Activated CD8-positive, alpha-beta memory T cell treated with anti-CD3 and anti-CD28 coated beads, Interleukin-2, amount 50 U/mL, for 24 hours (primary cell): ENCODE measurements around the gene CCDC183.
"Not testable (repeated sequence)": the region's sequence is repeated elsewhere in the genome, so short reads cannot be mapped to it uniquely, and the experiment has no call there.

Experiments used
- DNase-seq: peaks from one replicate; pipeline ENCODE4 v3.0.0-alpha.2; 2020; ENCODE audit errors: extremely low read depth

The CCDC183 gene

GRCh38 chr9:136760834-136761544 lies 35.1 kb upstream of the CCDC183 start:
- DNase-seq: not testable (repeated sequence)

- DNase-seq: no peak
Observed at GRCh38 chr9:136761545-136761981, 34.6 kb upstream of the CCDC183 start.

- no peak for DNase-seq
Observed at GRCh38 chr9:136762221-136762691, 33.9 kb upstream of the CCDC183 start.

GRCh38 chr9:136762915-136763648 lies 33.1 kb upstream of the CCDC183 start:
- no peak for DNase-seq

DNA sequence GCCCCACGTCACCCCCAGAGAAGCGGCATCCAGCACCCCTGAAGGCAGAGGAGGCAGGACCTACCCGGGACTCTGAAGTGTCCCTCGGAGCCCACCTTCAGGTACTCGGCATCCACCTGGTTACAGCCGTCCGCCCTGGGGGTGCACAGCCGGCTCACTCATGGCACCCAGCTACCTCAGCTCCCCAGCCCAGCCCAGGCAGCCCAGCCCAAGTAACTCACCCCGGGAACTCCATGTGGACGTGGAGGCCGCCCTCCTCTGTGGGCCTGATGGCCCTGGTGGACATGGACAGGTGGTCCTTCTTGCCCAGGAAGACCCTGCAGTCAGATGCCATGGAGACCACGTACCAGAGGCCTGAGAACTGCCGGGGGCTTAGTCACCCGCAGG lies 32.5 kb upstream of the CCDC183 start:
- DNase-seq: no peak

- DNase-seq: no peak
Observed at GRCh38 chr9:136764301-136764891, 31.7 kb upstream of the CCDC183 start, which contains the start of gene LCN15. LCN15 (minus strand) TSS chr9:136764518; CDS start chr9:136764488, 30 bp downstream.

DNA sequence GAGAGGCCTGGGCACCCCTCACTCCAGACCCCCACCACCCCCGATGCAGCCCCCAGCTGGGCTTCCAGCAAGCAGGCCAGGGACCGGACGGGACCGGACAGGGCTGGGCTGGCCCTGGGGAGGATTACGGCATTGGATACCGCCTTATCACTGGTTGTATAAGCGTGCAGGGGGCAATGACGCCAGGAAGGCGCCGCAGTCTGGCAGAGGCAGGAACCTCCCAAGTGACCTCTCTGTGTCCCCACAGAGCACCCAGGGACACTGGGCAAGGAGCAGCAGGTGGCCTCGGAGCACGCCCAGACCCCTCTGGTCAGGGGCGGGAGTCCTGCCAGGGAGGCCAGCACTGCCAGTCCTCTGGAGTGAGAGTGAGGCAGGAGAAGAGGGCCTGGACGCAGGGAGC lies 31.1 kb upstream of the CCDC183 start:
- DNase-seq: no peak

- not testable (repeated sequence) for DNase-seq
Observed at GRCh38 chr9:136765745-136766409, 30.3 kb upstream of the CCDC183 start.

- DNase-seq: not testable (repeated sequence)
Observed at GRCh38 chr9:136766410-136767120, 29.6 kb upstream of the CCDC183 start.

- no peak for DNase-seq
Observed at GRCh38 chr9:136769710-136770191, 26.4 kb upstream of the CCDC183 start.

DNA sequence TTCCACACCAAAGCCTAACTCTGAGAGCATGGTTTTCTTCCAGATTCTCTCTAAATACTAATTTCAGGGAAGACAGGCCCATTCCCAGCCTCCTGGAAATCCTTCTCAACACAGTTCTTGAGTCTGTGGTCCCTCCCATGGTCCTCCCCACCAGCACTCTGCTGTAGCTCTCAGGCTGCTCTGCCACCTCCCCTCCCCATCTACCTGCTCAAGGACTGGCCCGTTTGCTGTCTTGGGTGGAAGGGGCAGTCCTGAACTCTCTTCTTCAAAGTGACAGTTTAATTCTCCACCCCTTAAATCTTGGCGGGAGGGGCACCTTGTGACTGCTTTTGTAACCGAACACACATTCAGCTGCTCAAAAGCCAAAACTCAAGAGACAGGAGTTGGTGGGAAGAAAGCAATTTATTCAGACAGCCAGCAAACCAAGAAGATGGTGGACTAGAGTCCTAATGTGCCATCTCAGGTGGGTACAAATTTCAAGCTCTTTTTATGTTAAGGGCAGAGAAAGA lies 24.2 kb upstream of the CCDC183 start:
- DNase-seq: no peak

GRCh38 chr9:136773386-136774044 lies 22.6 kb upstream of the CCDC183 start:
- DNase-seq: no peak

GRCh38 chr9:136774416-136775045 lies 21.6 kb upstream of the CCDC183 start:
- no peak for DNase-seq

DNA sequence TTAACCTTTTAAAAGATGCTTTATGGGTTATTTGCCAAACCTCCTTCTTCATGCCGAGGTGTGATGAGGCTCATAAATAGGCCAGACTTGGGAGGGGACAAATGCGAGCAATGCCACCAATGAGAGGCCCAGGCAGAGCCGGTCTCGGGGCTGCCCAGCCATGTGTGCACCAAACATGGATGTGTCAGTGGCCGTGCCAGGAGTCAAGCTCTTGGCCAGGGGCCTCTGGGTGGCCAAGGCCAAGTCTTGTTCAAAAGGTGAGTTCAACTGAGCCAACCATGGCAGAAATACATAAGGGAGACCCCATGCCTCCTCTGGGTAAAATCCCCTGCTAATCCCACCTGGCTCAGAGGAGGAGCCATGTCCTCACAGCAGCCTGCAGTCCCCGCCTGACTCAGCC lies 20.9 kb upstream of the CCDC183 start:
- DNase-seq: no peak

DNA sequence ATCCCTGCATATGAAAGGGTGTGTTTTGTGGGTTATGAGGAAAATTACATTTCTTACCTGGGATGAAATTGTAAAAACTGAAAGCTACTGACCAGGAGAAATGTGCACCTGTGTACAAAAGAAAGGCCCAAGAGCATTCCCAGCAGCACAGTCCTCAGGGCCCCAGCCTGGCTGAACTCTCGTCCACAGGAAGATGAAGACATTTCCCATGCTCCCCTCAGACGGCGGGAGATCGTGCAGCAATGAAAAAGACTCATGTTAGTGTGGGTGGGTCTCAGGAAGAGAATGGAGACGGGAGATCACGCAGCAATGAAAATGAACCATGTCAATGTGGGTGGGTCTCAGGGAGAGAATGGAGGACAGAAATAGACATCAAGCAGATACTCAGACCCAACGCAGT lies 19.2 kb upstream of the CCDC183 start:
- no peak for DNase-seq

GRCh38 chr9:136777359-136777758 lies 18.8 kb upstream of the CCDC183 start:
- no peak for DNase-seq

DNA sequence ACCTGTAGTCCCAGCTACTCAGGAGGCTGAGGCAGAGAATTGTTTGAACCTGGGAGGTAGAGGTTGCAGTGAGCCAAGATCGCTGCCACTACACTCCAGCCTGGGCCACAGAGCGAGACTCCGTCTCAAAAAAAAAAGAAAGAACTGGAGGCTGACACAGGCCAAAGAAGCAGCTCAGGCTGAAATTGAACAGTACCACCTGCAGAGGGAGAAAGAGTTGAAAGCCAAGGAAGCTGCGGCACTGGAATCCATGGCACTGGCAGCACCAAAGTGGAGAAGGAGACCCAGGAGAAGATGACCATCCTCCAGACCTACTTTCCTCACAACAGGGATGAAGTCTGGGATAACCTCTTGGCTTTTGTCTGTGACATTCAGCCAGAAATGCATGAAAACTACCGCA lies 16.3 kb upstream of the CCDC183 start:
- no peak for DNase-seq

GRCh38 chr9:136782452-136782851 lies 13.7 kb upstream of the CCDC183 start:
- no peak for DNase-seq

DNA sequence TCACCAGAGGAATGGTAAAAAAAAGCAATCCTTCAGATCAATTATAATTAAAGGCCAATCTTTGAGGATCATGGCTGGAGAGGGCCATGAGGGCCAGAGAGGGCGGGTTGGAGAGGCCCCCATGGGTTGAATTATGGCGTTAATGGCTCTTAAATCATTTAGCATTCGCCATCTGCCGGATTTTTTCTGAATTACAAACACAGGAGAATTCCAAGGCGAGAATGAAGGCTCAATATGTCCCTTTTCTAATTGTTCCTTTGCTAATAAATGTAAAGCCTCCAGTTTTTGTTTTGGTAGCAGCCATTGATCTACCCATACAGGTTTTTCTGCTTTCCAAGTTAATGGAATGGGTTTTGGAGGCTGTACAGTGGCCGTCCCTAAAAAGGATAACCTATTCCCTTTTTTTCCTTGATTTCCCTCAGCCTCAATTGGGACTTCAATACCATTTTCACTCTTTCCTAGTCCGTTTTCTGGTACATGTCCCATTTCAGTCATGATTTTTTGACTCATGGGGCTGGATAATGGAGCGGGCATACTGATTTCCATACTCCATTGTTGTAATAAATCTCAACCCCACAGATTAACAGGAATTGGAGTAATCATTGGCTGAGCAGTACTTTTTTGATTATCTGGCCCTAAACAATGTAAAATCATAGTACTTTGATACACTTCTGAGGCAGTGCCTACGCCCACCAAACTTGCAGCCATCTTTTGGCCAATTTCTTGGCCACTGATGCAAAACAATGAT lies 11.7 kb upstream of the CCDC183 start:
- DNase-seq: no peak
